Measurements from ENCODE around the gene PCYT2.

PCYT2 gene

GRCh38 chr17:81927653-81928543 lies 16.7 kb upstream of the PCYT2 start, which contains the start of gene MAFG (continued):
- TF ChIP-seq PRDM6 (tag by site-specific recombination; IDR thresholded peaks at IDR 0.05) (no peak), ZBTB17 (tag by site-specific recombination; IDR thresholded peaks at IDR 0.05) (peak; percentile 67; the same call in 1 of the 2 replicates), ZEB2 (tag by site-specific recombination; IDR thresholded peaks at IDR 0.05) (no peak), ZNF10 (tag by site-specific recombination; IDR thresholded peaks at IDR 0.05) (no peak), GLIS2 (tag by site-specific recombination; IDR thresholded peaks at IDR 0.05) (peak; percentile 67; the same call in 1 of the 2 replicates), ZNF776 (tag by site-specific recombination; IDR thresholded peaks at IDR 0.05; ENCODE audit: borderline replicate concordance) (no peak), ZNF112 (tag by site-specific recombination; IDR thresholded peaks at IDR 0.05) (no peak), ZNF155 (tag by site-specific recombination; IDR thresholded peaks at IDR 0.05) (no peak), ZNF596 (tag by site-specific recombination; IDR thresholded peaks at IDR 0.05) (peak; percentile 35; the same call in 1 of the 2 replicates), ZBTB7A (tag by site-specific recombination; IDR thresholded peaks at IDR 0.05; ENCODE audit: low read depth) (no peak), ZNF169 (tag by site-specific recombination; IDR thresholded peaks at IDR 0.05) (no peak), ZNF335 (tag by site-specific recombination; conservative IDR thresholded peaks at IDR 0.05) (peak; percentile 89), OSR2 (tag by site-specific recombination; IDR thresholded peaks at IDR 0.05) (peak; percentile 17; the same call in 1 of the 2 replicates), WT1 (tag by site-specific recombination; IDR thresholded peaks at IDR 0.05) (no peak), ZBTB6 (tag by site-specific recombination; IDR thresholded peaks at IDR 0.05) (peak; percentile 99), ZBTB21 (tag by site-specific recombination; IDR thresholded peaks at IDR 0.05) (no peak), ZNF214 (tag by site-specific recombination; IDR thresholded peaks at IDR 0.05; ENCODE audit: borderline replicate concordance) (no peak)
- TF ChIP-seq, protein P1, sequence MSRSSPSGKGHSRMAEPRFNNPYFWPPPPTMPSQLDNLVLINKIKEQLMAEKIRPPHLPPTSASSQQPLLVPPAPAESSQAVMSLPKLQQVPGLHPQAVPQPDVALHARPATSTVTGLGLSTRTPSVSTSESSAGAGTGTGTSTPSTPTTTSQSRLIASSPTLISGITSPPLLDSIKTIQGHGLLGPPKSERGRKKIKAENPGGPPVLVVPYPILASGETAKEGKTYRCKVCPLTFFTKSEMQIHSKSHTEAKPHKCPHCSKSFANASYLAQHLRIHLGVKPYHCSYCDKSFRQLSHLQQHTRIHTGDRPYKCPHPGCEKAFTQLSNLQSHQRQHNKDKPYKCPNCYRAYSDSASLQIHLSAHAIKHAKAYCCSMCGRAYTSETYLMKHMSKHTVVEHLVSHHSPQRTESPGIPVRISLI (tag by site-specific recombination; IDR thresholded peaks at IDR 0.05) = no peak
- TF ChIP-seq, protein P2, sequence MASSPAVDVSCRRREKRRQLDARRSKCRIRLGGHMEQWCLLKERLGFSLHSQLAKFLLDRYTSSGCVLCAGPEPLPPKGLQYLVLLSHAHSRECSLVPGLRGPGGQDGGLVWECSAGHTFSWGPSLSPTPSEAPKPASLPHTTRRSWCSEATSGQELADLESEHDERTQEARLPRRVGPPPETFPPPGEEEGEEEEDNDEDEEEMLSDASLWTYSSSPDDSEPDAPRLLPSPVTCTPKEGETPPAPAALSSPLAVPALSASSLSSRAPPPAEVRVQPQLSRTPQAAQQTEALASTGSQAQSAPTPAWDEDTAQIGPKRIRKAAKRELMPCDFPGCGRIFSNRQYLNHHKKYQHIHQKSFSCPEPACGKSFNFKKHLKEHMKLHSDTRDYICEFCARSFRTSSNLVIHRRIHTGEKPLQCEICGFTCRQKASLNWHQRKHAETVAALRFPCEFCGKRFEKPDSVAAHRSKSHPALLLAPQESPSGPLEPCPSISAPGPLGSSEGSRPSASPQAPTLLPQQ (tag by site-specific recombination; IDR thresholded peaks at IDR 0.05) = peak; percentile 87

- ChIA-PET CTCF (interaction anchor here (0.7 to 1.8 kb wide), 9 partner anchors 9 to 372 kb away, joined by 3 to 12 read pairs (median 5); partner anchors contain the start of gene NOTUM), POLR2A (interaction anchor here (1.0 to 3.2 kb wide), 11 partner anchors 9 to 244 kb away, joined by 3 to 22 read pairs (median 4); partner anchors contain the start of genes ARL16, DCXR, HGS and MRPL12)
- no peaks in the 10 kb centered on the region for H3K9me3 ChIP-seq (ENCODE audit: control insufficient read depth, insufficient read depth, low read depth, low read length)
- peak overlapping the region; percentile 79 for H3K4me3 ChIP-seq (ENCODE audit: low read depth, low read length)
- no peak for TF ChIP-seq ZNF26 (tag by site-specific recombination; IDR thresholded peaks at IDR 0.05)
- TF ChIP-seq ZBTB8A (tag by site-specific recombination; IDR thresholded peaks at IDR 0.05) = 0 out of 2 replicates have a peak, but pooled peaks have one; percentile 2
- 0 out of 2 replicates have a peak, but pooled peaks have one; percentile 26 for TF ChIP-seq ZNF677 (tag by site-specific recombination; IDR thresholded peaks at IDR 0.05)
- no peak for TF ChIP-seq PRDM6 (tag by site-specific recombination; IDR thresholded peaks at IDR 0.05)
- peak overlapping the region; percentile 90 for H3K27ac ChIP-seq (ENCODE audit: extremely low read depth, low read depth, low read length)
- H3K36me3 ChIP-seq (ENCODE audit: control insufficient read depth in 2 of 2, insufficient read depth in 1 of 2, low read length in 2 of 2) = peaks cover 0 to 8% of the 10 kb centered on the region in 2 experiments; a peak in 1 of 3 replicates
- peaks cover 3% of the 10 kb centered on the region; the same call in 1 of the 2 replicates for H3K4me1 ChIP-seq (ENCODE audit: control insufficient read depth, insufficient read depth, low read length)
These were observed 16.0 kb upstream of the PCYT2 start for GRCh38 chr17:81927152-81927652.

Data from HEK293 (cell line).